NCI-H1930 (cell line): ENCODE data around the gene ADAMTSL4.

Source experiments
- DNase-seq, 2 experiments: peaks; one replicate each; lab custom pipeline; 2025; lab: John Stamatoyannopoulos, UW

Gene ADAMTSL4

DNA sequence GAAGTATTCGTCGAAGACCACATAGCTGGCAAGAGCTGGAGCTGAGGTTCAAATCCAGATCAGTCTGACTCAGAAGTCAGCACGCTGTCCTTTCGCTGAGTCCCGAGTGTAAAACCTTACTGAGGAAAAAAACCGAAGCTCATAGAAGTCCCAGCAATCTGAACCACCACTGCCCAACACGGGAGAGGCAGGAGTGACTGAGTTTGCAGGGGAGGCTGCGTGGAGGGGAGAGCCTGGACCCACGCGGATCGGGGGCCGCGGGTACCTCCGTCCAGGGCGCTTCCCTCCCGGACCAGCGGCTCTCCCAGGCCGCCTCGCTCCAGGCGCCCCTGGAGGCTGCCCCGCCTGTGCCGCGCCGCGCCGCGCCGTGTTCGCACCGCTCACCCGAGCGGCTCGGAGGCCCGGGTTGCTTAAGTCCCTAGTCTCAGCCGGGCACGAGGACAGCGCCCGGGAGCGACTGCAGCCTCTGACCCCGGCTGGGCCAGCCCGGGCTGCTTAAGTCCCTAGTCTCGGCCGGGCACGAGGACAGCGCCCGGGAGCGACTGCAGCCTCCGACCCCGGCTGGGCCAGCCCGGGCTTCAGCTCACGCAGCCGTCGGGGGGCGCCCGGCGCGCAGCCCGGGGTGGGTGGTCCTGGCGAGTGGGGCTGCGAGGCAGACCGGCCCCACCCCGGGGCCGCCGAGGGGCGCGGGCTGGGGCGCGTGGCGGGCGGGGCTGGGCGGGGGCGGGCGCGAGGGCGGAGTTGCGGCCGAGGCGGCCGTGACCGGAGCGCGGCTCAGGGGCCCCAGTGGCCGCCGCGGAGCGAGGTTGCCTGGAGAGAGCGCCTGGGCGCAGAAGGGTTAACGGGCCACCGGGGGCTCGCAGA lies at the start of gene ADAMTSL4:
TSS of gene ADAMTSL4 (plus strand) at position 777 of the 864 bp plus-strand sequence. CDS start 2,881 bp downstream, outside the sequence.
- DNase-seq: peak; percentile 30 to 71

DNA sequence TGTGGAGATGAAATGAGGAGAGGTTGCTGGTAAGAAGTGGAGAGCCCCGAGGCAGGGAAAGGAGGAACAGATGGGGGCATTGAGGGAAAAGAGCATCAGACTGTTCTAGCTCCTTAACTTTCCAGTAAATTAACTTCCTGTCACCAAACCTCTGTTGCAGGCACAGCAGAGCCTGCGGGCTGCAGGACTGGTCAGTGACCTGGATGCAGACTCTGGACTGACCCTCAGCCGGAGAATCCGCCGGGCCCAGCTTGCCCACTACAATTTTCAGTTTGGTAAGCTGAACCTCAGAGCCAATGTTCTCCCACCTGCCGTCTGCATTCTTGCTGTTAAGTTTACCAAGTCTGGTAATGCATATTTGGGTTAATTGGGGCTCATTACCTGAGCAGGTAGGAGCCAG lies 43.8 kb upstream of the ADAMTSL4 start:
- no peak for DNase-seq

- no peak for DNase-seq
Observed at GRCh38 chr1:150507912-150508864, 41.0 kb upstream of the ADAMTSL4 start, which contains the start of gene ECM1. Gene ECM1, plus strand, starts transcription at chr1:150508109. Its CDS starts 101 bp downstream, at chr1:150508210.

- no peak for DNase-seq
Observed at GRCh38 chr1:150508982-150509381, 40.2 kb upstream of the ADAMTSL4 start.

DNA sequence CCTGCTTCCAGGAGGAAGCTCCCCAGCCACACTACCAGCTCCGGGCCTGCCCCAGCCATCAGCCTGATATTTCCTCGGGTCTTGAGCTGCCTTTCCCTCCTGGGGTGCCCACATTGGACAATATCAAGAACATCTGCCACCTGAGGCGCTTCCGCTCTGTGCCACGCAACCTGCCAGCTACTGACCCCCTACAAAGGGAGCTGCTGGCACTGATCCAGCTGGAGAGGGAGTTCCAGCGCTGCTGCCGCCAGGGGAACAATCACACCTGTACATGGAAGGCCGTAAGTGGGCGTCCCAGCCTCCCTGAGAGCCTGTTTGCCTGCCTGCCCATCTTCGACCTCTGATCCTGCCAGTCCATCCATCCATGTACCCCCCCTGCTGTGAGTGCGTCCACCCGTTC lies 37.7 kb upstream of the ADAMTSL4 start:
- DNase-seq: no peak

- DNase-seq: no peak
Observed at GRCh38 chr1:150511985-150512660, 37.1 kb upstream of the ADAMTSL4 start.

GRCh38 chr1:150512846-150513245 lies 36.4 kb upstream of the ADAMTSL4 start:
- no peak for DNase-seq

DNA sequence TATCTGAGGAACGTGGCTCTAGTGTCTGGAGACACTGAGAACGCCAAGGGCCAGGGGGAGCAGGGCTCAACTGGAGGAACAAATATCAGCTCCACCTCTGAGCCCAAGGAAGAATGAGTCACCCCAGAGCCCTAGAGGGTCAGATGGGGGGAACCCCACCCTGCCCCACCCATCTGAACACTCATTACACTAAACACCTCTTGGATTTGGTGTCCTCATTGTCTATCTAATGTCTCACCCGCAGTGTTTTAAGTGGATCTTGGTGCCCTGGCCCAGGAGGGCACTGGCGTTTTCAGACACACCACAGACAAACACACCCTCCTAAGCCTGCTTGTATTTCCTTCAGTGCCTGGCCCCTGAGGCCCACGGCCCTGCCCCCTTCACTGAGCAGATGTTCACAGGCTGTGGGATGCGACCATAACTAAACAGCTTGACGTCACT lies 35.8 kb upstream of the ADAMTSL4 start:
- DNase-seq: no peak

GRCh38 chr1:150514260-150514659 lies 34.9 kb upstream of the ADAMTSL4 start:
- no peak for DNase-seq

GRCh38 chr1:150514913-150515327 lies 34.3 kb upstream of the ADAMTSL4 start:
- no peak for DNase-seq

- DNase-seq: peak; percentile 93 to 95
Observed at GRCh38 chr1:150515328-150516049, 33.7 kb upstream of the ADAMTSL4 start, which contains the start of gene FALEC. Gene FALEC, plus strand, starts transcription at chr1:150515752.

GRCh38 chr1:150516050-150516591 lies 33.1 kb upstream of the ADAMTSL4 start:
- DNase-seq: peak in 1 of 2 experiments; percentile 12

DNA sequence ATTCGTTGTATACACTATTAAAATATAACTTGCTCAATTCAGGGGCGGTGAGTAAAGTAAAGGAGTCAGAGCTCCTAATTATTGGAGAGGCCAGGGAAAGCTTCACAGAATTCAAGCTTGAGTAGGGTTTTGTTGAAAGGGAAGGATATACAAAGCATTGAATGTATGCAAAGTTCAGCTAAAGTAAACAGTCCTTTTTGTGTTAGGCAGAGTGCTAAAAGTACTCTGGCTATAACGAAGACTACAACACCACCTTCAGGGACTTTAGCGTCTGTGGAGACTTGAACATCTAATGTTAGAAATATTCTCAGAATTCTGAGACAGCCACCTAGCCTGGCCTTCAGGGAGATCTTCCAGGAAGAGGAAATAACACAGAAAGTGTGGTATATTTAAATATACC lies 32.6 kb upstream of the ADAMTSL4 start:
- no peak for DNase-seq

- DNase-seq: no peak
Observed at GRCh38 chr1:150521196-150521968, 27.8 kb upstream of the ADAMTSL4 start.

GRCh38 chr1:150525348-150525747 lies 23.9 kb upstream of the ADAMTSL4 start:
- DNase-seq: no peak

DNA sequence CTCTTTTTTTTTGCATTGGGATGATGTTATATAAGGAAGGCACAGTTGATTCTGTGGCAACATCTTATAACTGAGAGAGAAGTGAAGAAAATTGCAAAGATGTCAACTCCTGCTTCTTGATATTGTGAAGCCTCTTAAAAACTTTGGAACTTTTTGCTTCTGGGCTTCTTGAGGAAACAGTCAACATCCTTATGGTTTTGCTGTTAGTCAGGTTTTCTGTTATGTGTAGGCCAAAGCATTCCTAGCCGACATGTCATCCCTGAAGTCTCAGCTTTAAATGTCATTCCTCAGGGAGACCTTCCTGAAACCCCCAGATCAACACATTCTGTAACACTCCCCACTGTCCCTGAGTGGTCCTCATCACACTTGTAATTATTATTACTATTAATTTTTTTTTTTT lies 21.0 kb upstream of the ADAMTSL4 start:
- no peak for DNase-seq

- DNase-seq: no peak
Observed at GRCh38 chr1:150529017-150529416, 20.2 kb upstream of the ADAMTSL4 start.

- DNase-seq: no peak
Observed at GRCh38 chr1:150530491-150531159, 18.6 kb upstream of the ADAMTSL4 start.

DNA sequence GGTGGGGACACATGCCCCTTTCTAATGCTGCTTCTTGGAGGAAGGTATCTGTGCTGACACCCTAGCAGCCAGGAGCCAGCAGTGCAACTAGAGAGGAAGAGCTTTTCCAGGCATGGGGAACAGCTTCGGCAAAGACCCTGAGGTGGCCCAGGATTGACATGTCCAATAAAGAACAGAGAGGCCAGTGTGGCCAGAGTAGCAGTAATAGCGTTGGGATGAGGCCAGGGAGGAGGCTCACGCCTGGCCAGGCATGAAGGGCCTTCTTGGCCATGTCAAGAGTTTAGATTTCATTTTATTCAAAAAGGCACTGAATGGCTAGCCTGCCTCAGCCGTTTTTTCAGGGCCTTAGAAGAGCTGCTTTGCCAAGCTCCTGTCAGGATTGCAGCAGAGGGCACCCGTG lies 16.3 kb upstream of the ADAMTSL4 start:
- no peak for DNase-seq
